HCT116 (cell line): ENCODE measurements around the gene KPNA5. TPM values are rescaled to one million over a fixed set of nuclear protein-coding genes. Genes with fewer than 3 reads are reported as not detected.

Experiments
- ATAC-seq: fragments of 200-7000 bp; cut with Tn5 transposase; 2 replicates; pipeline ENCODE4 v1.9.1; 2020; ENCODE audit warnings: mild to moderate bottlenecking, moderate library complexity
- BruUV-seq: library from RNA; stranded (reverse); fragments of 400-500 nt; replicated peaks from 2 replicates; lab custom pipeline; 2021; lab: Mats Ljungman, UMichigan
- CTCF ChIA-PET: fragments of 300-600 bp; sonication (Branson Sonifier 250); formaldehyde crosslinking; loops from one replicate; lab custom pipeline; 2021; ENCODE audit warnings: antibody characterized with exemption; lab: Charles Lee
- POLR2A ChIA-PET: fragments of 300-600, 350-600 bp; sonication (Branson Sonifier 250); formaldehyde crosslinking; loops from one replicate; lab custom pipeline; 2021; ENCODE audit warnings: antibody characterized with exemption; lab: Charles Lee
- RAD21 ChIA-PET, 2 experiments: fragments of 300-600 bp; sonication (Branson Sonifier 250); formaldehyde crosslinking; loops; one replicate each; lab custom pipeline; 2023; ENCODE audit warnings: low total read pairs in 2 of 2; ENCODE audit not compliant: uncharacterized antibody in 2 of 2, unreplicated experiment in 2 of 2, low non-redundant PET in 1 of 2; lab: Charles Lee
- DNase-seq: peaks from one replicate; pipeline ENCODE4 v3.0.0-alpha.2; 2010; ENCODE audit warnings: low read depth, low spot score
- H2AFZ ChIP-seq: fragments of 200-600 bp; shearing (Covaris generic), sonication (generic); 2 replicates; pipeline ENCODE4 v1.6.1; 2017; ENCODE audit warnings: low read depth, mixed run types, mixed read lengths, antibody characterized with exemption, low read length; ENCODE audit not compliant: poor library complexity, severe bottlenecking
- H3K27ac ChIP-seq: 2 replicates; pipeline ENCODE4 v1.5.1; 2012; ENCODE audit warnings: low read depth, low read length
- H3K27me3 ChIP-seq: fragments of 200-600 bp; sonication (generic); 2 replicates; pipeline ENCODE4 v1.6.1; 2016; ENCODE audit warnings: mixed run types, low read length, mixed read lengths; ENCODE audit not compliant: insufficient read depth
- H3K36me3 ChIP-seq, 2 experiments: fragments of 200-500 bp in 1 of 2; fragments of 200-600 bp in 1 of 2; sonication (Bioruptor generic) in 1 of 2; sonication (generic) in 1 of 2; 2 replicates each; pipeline versions ENCODE4 v1.5.1 to v1.6.1; 2014 to 2016; ENCODE audit warnings: low read length in 2 of 2, inconsistent platforms in 1 of 2, mixed read lengths in 1 of 2, mixed run types in 1 of 2; ENCODE audit not compliant: insufficient read depth in 2 of 2, control insufficient read depth in 1 of 2
- H3K4me1 ChIP-seq, 2 experiments: fragments of 200-600 bp in 1 of 2; sonication (generic) in 1 of 2; 2 replicates each; pipeline versions ENCODE4 v1.5.1 to v1.6.1; 2012 to 2017; ENCODE audit warnings: low read length in 2 of 2, inconsistent platforms in 1 of 2, mild to moderate bottlenecking in 1 of 2, mixed read lengths in 1 of 2, mixed run types in 1 of 2, moderate library complexity in 1 of 2; ENCODE audit not compliant: insufficient read depth in 2 of 2, control insufficient read depth in 1 of 2
- H3K4me2 ChIP-seq: fragments of 200-600 bp; sonication (generic); 2 replicates; pipeline ENCODE4 v1.6.1; 2017; ENCODE audit warnings: mixed run types, low read length, mixed read lengths
- H3K4me3 ChIP-seq, 2 experiments: fragments of 200-600 bp in 1 of 2; sonication (generic) in 1 of 2; replicated peaks in 1 of 2; 2 replicates each; pipeline ENCODE4 v1.5.1; 2011 to 2016; ENCODE audit warnings: low read length in 2 of 2, control low read depth in 1 of 2, low read depth in 1 of 2, mild to moderate bottlenecking in 1 of 2, mixed read lengths in 1 of 2, mixed run types in 1 of 2
- H3K79me2 ChIP-seq: fragments of 200-600 bp; sonication (generic); 2 replicates; pipeline ENCODE4 v1.6.1; 2017; ENCODE audit warnings: mild to moderate bottlenecking, mixed run types, low read length, moderate library complexity, mixed read lengths; ENCODE audit not compliant: insufficient read depth
- H3K9ac ChIP-seq: fragments of 200-600 bp; sonication (generic); 2 replicates; pipeline ENCODE4 v1.6.1; 2016; ENCODE audit warnings: low read length, mixed read lengths
- H3K9me2 ChIP-seq: fragments of 200-600 bp; sonication (generic), shearing (Covaris generic); 2 replicates; pipeline ENCODE4 v1.6.1; 2017; ENCODE audit warnings: mixed run types, mild to moderate bottlenecking, moderate library complexity; ENCODE audit not compliant: insufficient read depth
- H3K9me3 ChIP-seq, 2 experiments: fragments of 200-500 bp in 1 of 2; fragments of 200-600 bp in 1 of 2; sonication (Bioruptor generic) in 1 of 2; sonication (generic) in 1 of 2; 2 replicates each; pipeline ENCODE4 v1.6.1; 2014 to 2017; ENCODE audit warnings: low read length in 2 of 2, mixed read lengths in 2 of 2, inconsistent platforms in 1 of 2, low read depth in 1 of 2, mild to moderate bottlenecking in 1 of 2, mixed run types in 1 of 2, moderate library complexity in 1 of 2; ENCODE audit not compliant: control insufficient read depth in 1 of 2, insufficient read depth in 1 of 2
- H4K20me1 ChIP-seq: fragments of 200-600 bp; sonication (generic), shearing (Covaris generic); 2 replicates; pipeline ENCODE4 v1.6.1; 2017; ENCODE audit warnings: mixed run types, mild to moderate bottlenecking, moderate library complexity; ENCODE audit not compliant: insufficient read depth
- CBX3 ChIP-seq: IDR thresholded peaks from 2 replicates; pipeline ENCODE4 v1.6.1; 2012; ENCODE audit warnings: low read depth
- EGR1 ChIP-seq: IDR thresholded peaks from 2 replicates; pipeline ENCODE4 v1.6.1; 2012; ENCODE audit warnings: low read depth
- ELF1 ChIP-seq: IDR thresholded peaks from 2 replicates; pipeline ENCODE4 v1.6.1; 2012; ENCODE audit warnings: low read depth, borderline replicate concordance
- EZH2phosphoT487 ChIP-seq: fragments of 200-600 bp; IDR thresholded peaks from 2 replicates; pipeline ENCODE4 v1.6.1; 2018; ENCODE audit warnings: antibody characterized with exemption, borderline replicate concordance
- FOSL1 ChIP-seq: IDR thresholded peaks from 2 replicates; pipeline ENCODE4 v1.6.1; 2012; ENCODE audit warnings: low read depth
- JUND ChIP-seq: IDR thresholded peaks from 2 replicates; pipeline ENCODE4 v1.6.1; 2012
- POLR2A ChIP-seq: IDR thresholded peaks from 2 replicates; pipeline ENCODE4 v1.7.0; 2011; ENCODE audit warnings: borderline replicate concordance; ENCODE audit not compliant: insufficient read depth, insufficient read length; ENCODE audit errors: extremely low read depth
- POLR2AphosphoS5 ChIP-seq: IDR thresholded peaks from 2 replicates; pipeline ENCODE4 v1.6.1; 2011; ENCODE audit warnings: mild to moderate bottlenecking, low read depth, low read length, moderate library complexity
- REST ChIP-seq: IDR thresholded peaks from 2 replicates; pipeline ENCODE4 v1.6.1; 2012; ENCODE audit warnings: low read depth
- SRF ChIP-seq: IDR thresholded peaks from 2 replicates; pipeline ENCODE4 v1.6.1; 2012; ENCODE audit warnings: low read depth
- ZFX ChIP-seq: fragments of 450-650 bp; IDR thresholded peaks from 2 replicates; pipeline ENCODE4 v1.6.1; 2017
- intact Hi-C: fragments of 100-400 bp; cut with micrococcal nuclease; formaldehyde crosslinking; loops from 2 replicates; pipeline ENCODE4 v1.10.0; 2022
- total RNA-seq: library from RNA; stranded (reverse); gene quantifications from one replicate; pipeline ENCODE4 v1.2.1, GENCODE V29; 2021; ENCODE audit not compliant: unreplicated experiment
- TF ChIP-seq, protein P1 (sequence below): IDR thresholded peaks from 2 replicates; pipeline ENCODE4 v1.6.1; 2012
- TF ChIP-seq, protein P2 (sequence below): IDR thresholded peaks from 2 replicates; pipeline ENCODE4 v1.6.1; 2012

Gene KPNA5
- total RNA-seq, 1 experiment from 2014 or later: 9.8 TPM

- TF ChIP-seq REST (no peak), ELF1 (no peak), CBX3 (peak; percentile 73; the same call in 1 of the 2 replicates), FOSL1 (no peak)
- TF ChIP-seq, protein P1, sequence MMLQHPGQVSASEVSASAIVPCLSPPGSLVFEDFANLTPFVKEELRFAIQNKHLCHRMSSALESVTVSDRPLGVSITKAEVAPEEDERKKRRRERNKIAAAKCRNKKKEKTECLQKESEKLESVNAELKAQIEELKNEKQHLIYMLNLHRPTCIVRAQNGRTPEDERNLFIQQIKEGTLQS: no peak
- TF ChIP-seq, all 23 proteins: peak for 6
Observed at GRCh38 chr6:116680880-116681672, at the start of gene KPNA5 (continued).

DNA sequence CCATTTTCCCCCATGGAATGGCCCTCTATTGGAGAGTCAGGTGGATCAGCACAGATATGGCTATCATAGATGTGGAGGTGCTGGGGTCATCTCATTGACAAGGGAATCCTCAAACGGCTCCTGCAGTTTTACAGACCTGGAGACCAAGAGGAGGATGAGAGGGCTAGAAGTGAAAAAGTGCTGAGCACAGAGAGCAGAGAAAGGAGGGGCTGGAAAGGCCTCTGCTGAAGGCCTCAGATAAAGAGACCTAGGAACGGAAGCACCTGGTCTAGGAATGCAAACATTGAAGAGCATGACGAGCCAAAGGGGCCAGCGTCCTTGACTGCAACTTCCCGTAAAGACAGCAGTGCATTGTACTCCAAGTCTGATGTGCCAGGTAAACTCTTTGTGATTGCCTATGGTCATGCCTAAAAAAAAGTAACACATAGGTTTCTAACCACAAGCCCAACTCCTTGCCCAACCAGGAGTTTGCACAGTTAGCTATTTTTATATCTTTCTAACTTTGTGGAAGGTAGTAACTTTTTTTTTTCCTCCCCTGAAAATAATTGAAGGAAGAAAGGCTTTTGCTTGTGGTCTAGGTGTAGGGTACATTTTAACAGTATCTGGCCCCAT, 49.5 kb upstream of the KPNA5 start:
- Histone ChIP-seq H3K4me1 (no peaks in the 10 kb centered on the region), H3K4me2 (no peak overlapping the region), H3K27me3 (no peaks in the 10 kb centered on the region), H3K9ac (no peak overlapping the region), H4K20me1 (no peaks in the 10 kb centered on the region; the same call in 1 of the 2 replicates), H3K36me3 (peaks cover 0 to 13% of the 10 kb centered on the region in 2 experiments; a peak in 1 of 4 replicates), H3K27ac (no peak overlapping the region), H3K9me2 (no peaks in the 10 kb centered on the region), H2AFZ (no peak overlapping the region), H3K79me2 (no peaks in the 10 kb centered on the region), H3K4me3 (no peak overlapping the region), H3K9me3 (no peaks in the 10 kb centered on the region; a peak in 1 of 4 replicates)
- TF ChIP-seq JUND (no peak), POLR2A (no peak), SRF (no peak), POLR2AphosphoS5 (no peak), EZH2phosphoT487 (no peak), EGR1 (no peak), ZFX (no peak), FOSL1 (no peak)
- TF ChIP-seq, protein P2, sequence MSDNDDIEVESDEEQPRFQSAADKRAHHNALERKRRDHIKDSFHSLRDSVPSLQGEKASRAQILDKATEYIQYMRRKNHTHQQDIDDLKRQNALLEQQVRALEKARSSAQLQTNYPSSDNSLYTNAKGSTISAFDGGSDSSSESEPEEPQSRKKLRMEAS: no peak
- no peak for DNase-seq
- intact Hi-C loops: no loop called here
- RAD21 ChIA-PET: no interaction called here
- ATAC-seq: no peak
- no TSS peak for BruUV-seq
- CTCF ChIA-PET: no interaction called here
- POLR2A ChIA-PET: no interaction called here
